H4 (cell line): ENCODE measurements around the gene TMEM269. TPM values are rescaled to one million over a fixed set of nuclear protein-coding genes. Genes with fewer than 3 reads are reported as not detected.
"Not testable (repeated sequence)": the region's sequence is repeated elsewhere in the genome, so short reads cannot be mapped to it uniquely, and the experiment has no call there.

Source experiments
- DNase-seq: peaks from one replicate; pipeline ENCODE4 v3.0.0-alpha.2; 2015; ENCODE audit warnings: low spot score
- total RNA-seq: library from RNA; depleted of rRNA; stranded (reverse); fragments of >200 nt; shearing (Covaris generic); gene quantifications from 2 replicates; pipeline ENCODE4 v1.2.3, GENCODE V29; 2014

Gene TMEM269
- total RNA-seq, 1 experiment from 2014 or later: 0.08 TPM

- no peak for DNase-seq
Measured at GRCh38 chr1:42774928-42775526, 9.8 kb upstream of the TMEM269 start.

GRCh38 chr1:42776502-42776901, 8.3 kb upstream of the TMEM269 start:
- DNase-seq: no peak

GRCh38 chr1:42777852-42778251, 6.9 kb upstream of the TMEM269 start:
- peak; percentile 42 for DNase-seq

GRCh38 chr1:42779725-42780124, 5.1 kb upstream of the TMEM269 start:
- DNase-seq: no peak

GRCh38 chr1:42780176-42780575, 4.6 kb upstream of the TMEM269 start:
- DNase-seq: no peak

GRCh38 chr1:42783092-42783491, 1.7 kb upstream of the TMEM269 start:
- no peak for DNase-seq

GRCh38 chr1:42784547-42784945, 245 bp upstream of the TMEM269 start:
- DNase-seq: no peak

- no peak for DNase-seq
Measured at GRCh38 chr1:42786097-42786496, 1.3 kb downstream of the TMEM269 start.

GRCh38 chr1:42788021-42788420, 3.2 kb downstream of the TMEM269 start:
- no peak for DNase-seq

GRCh38 chr1:42793824-42794223, 9.0 kb downstream of the TMEM269 start:
- no peak for DNase-seq

GRCh38 chr1:42797414-42797813, 12.6 kb downstream of the TMEM269 start:
- DNase-seq: no peak

GRCh38 chr1:42797979-42798378, 13.2 kb downstream of the TMEM269 start:
- no peak for DNase-seq

GRCh38 chr1:42801832-42802473, 17.2 kb downstream of the TMEM269 start:
- no peak for DNase-seq

GRCh38 chr1:42806171-42806570, 21.4 kb downstream of the TMEM269 start:
- DNase-seq: no peak

- no peak for DNase-seq
Measured at GRCh38 chr1:42806593-42806992, 21.8 kb downstream of the TMEM269 start.

- no peak for DNase-seq
Measured at GRCh38 chr1:42807056-42807668, 22.4 kb downstream of the TMEM269 start.

- not testable (repeated sequence) for DNase-seq
Measured at GRCh38 chr1:42814815-42815214, 30.0 kb downstream of the TMEM269 start.

GRCh38 chr1:42815941-42816584, 31.3 kb downstream of the TMEM269 start:
- no peak for DNase-seq

GRCh38 chr1:42816585-42817439, 32.0 kb downstream of the TMEM269 start, which contains the start of the genes ERMAP and SVBP:
Gene ERMAP (plus strand): TSS chr1:42817122. CDS start chr1:42830449, 13,327 bp downstream.
Gene SVBP (minus strand): TSS chr1:42817397. CDS start chr1:42816544, 853 bp downstream.
- peak; percentile 77 for DNase-seq

- no peak for DNase-seq
Measured at GRCh38 chr1:42817440-42817767, 32.6 kb downstream of the TMEM269 start.

GRCh38 chr1:42817976-42818375, 33.2 kb downstream of the TMEM269 start:
- DNase-seq: no peak

- no peak for DNase-seq
Measured at GRCh38 chr1:42820813-42821212, 36.0 kb downstream of the TMEM269 start.
